Smooth muscle cell (in vitro differentiated cells): ENCODE results near the gene CDK5. TPM values are rescaled to one million over a fixed set of nuclear protein-coding genes. Genes with fewer than 3 reads are reported as not detected.

Experiments
- DNase-seq: peaks from one replicate; lab custom pipeline; 2025; ENCODE audit not compliant: unreplicated experiment; lab: John Stamatoyannopoulos, UW
- H2AFZ ChIP-seq: fragments of 200-600 bp; sonication (generic); 2 replicates; pipeline ENCODE4 v1.6.0; 2016; ENCODE audit warnings: antibody characterized with exemption, low read depth, mild to moderate bottlenecking
- H3F3A ChIP-seq: fragments of 200-600 bp; sonication (generic); 2 replicates; pipeline ENCODE4 v1.6.0; 2017; ENCODE audit warnings: antibody characterized with exemption, low read depth
- H3K27ac ChIP-seq: fragments of 200-600 bp; sonication (generic); 2 replicates; pipeline ENCODE4 v1.5.1; 2016; ENCODE audit warnings: low read depth, mild to moderate bottlenecking
- H3K27me3 ChIP-seq: fragments of 200-600 bp; sonication (generic); 2 replicates; pipeline ENCODE4 v1.6.1; 2016; ENCODE audit warnings: low read depth, mild to moderate bottlenecking
- H3K36me3 ChIP-seq: fragments of 200-600 bp; sonication (generic); 2 replicates; pipeline ENCODE4 v1.5.1; 2016; ENCODE audit warnings: low read depth
- H3K4me1 ChIP-seq: fragments of 200-600 bp; sonication (generic); 2 replicates; pipeline ENCODE4 v1.5.1; 2016; ENCODE audit warnings: low read depth
- H3K4me2 ChIP-seq: fragments of 200-600 bp; sonication (generic); 2 replicates; pipeline ENCODE4 v1.6.0; 2016; ENCODE audit warnings: mild to moderate bottlenecking
- H3K4me3 ChIP-seq: fragments of 200-600 bp; sonication (generic); 2 replicates; pipeline ENCODE4 v1.5.1; 2016; ENCODE audit warnings: mild to moderate bottlenecking
- H3K79me2 ChIP-seq: fragments of 200-600 bp; sonication (generic); 2 replicates; pipeline ENCODE4 v1.6.0; 2016; ENCODE audit warnings: low read depth, mild to moderate bottlenecking
- H3K9ac ChIP-seq: fragments of 200-600 bp; sonication (generic); 2 replicates; pipeline ENCODE4 v1.6.0; 2016; ENCODE audit warnings: low read depth
- H3K9me3 ChIP-seq: fragments of 200-600 bp; sonication (generic); replicated peaks from 2 replicates; pipeline ENCODE4 v1.5.1; 2016; ENCODE audit warnings: low read depth
- H4K20me1 ChIP-seq: fragments of 200-600 bp; sonication (generic); 2 replicates; pipeline ENCODE4 v1.6.0; 2016; ENCODE audit warnings: low read depth
- CTCF ChIP-seq: fragments of 200-600 bp; sonication (generic); IDR thresholded peaks from 2 replicates; pipeline ENCODE4 v1.5.1; 2017; ENCODE audit warnings: borderline replicate concordance, mild to moderate bottlenecking, antibody characterized with exemption; ENCODE audit not compliant: insufficient read depth, poor library complexity, severe bottlenecking
- WGBS: methylation state at CpG from one replicate; pipeline ENCODE4 v1.1.7; 2016; ENCODE audit warnings: low lambda C conversion rate; 5-methylcytosine and 5-hydroxymethylcytosine counted together
- polyA plus RNA-seq: library from polyadenylated mRNA; unstranded; fragments of >200 nt; fragmentation: Nextera tagmentation; extraction: Ambion mirVana; gene quantifications from 2 replicates; pipeline ENCODE4 v1.2.1, GENCODE V29; 2016
- total RNA-seq: library from RNA; depleted of rRNA; stranded (reverse); fragments of >200 nt; gene quantifications from 2 replicates; pipeline ENCODE4 v1.2.3, GENCODE V29; 2014

The CDK5 gene
- total and polyA plus RNA-seq, 2 experiments from 2014 or later, result 22.1 to 36.4 TPM

- Histone ChIP-seq H3K79me2 (no peaks in the 10 kb centered on the region), H3K4me2 (peak overlapping the region; percentile 56), H2AFZ (no peak overlapping the region), H4K20me1 (no peaks in the 10 kb centered on the region), H3F3A (peaks cover 6% of the 10 kb centered on the region), H3K27me3 (no peaks in the 10 kb centered on the region), H3K9me3 (no peaks in the 10 kb centered on the region), H3K4me1 (peaks cover 24% of the 10 kb centered on the region), H3K36me3 (no peaks in the 10 kb centered on the region), H3K27ac (no peak overlapping the region), H3K4me3 (no peak overlapping the region), H3K9ac (no peak overlapping the region)
- DNase-seq, result no peak
- TF ChIP-seq CTCF, result no peak
- WGBS, result 39% methylated on average over 11 of the region's 11 CpGs
These were observed 49.6 kb downstream of the CDK5 start for GRCh38 chr7:151008143-151008510.

GRCh38 chr7:151007469-151007898 lies 50.2 kb downstream of the CDK5 start:
- H4K20me1 ChIP-seq, result no peaks in the 10 kb centered on the region
- peak overlapping the region; percentile 56 for H3K4me2 ChIP-seq
- no peak for DNase-seq
- WGBS, result 42% methylated on average over 7 of the region's 7 CpGs
- peaks cover 6% of the 10 kb centered on the region for H3F3A ChIP-seq
- no peak for TF ChIP-seq CTCF
- H3K79me2 ChIP-seq, result no peaks in the 10 kb centered on the region
- H3K9ac ChIP-seq, result no peak overlapping the region
- no peaks in the 10 kb centered on the region for H3K36me3 ChIP-seq
- H3K4me3 ChIP-seq, result no peak overlapping the region
- H2AFZ ChIP-seq, result no peak overlapping the region
- no peaks in the 10 kb centered on the region for H3K9me3 ChIP-seq
- no peaks in the 10 kb centered on the region for H3K27me3 ChIP-seq
- H3K27ac ChIP-seq, result no peak overlapping the region
- H3K4me1 ChIP-seq, result peaks cover 24% of the 10 kb centered on the region

- Histone ChIP-seq H3K4me3 (no peak overlapping the region), H3F3A (peaks cover 6% of the 10 kb centered on the region), H2AFZ (no peak overlapping the region), H3K4me2 (no peak overlapping the region), H3K9ac (no peak overlapping the region), H3K27ac (no peak overlapping the region), H3K4me1 (peaks cover 24% of the 10 kb centered on the region), H4K20me1 (no peaks in the 10 kb centered on the region), H3K79me2 (no peaks in the 10 kb centered on the region), H3K36me3 (no peaks in the 10 kb centered on the region), H3K27me3 (no peaks in the 10 kb centered on the region), H3K9me3 (no peaks in the 10 kb centered on the region)
- no peak for DNase-seq
- TF ChIP-seq CTCF, result no peak
- WGBS, result 90% methylated on average over 23 of the region's 23 CpGs
These were observed 51.0 kb downstream of the CDK5 start for GRCh38 chr7:151006590-151007300.

GRCh38 chr7:151005566-151005965 lies 52.1 kb downstream of the CDK5 start:
- Histone ChIP-seq H4K20me1 (no peaks in the 10 kb centered on the region), H3K4me3 (no peak overlapping the region), H3K9me3 (no peaks in the 10 kb centered on the region), H2AFZ (no peak overlapping the region), H3K36me3 (no peaks in the 10 kb centered on the region), H3K9ac (no peak overlapping the region), H3K79me2 (no peaks in the 10 kb centered on the region), H3K27ac (no peak overlapping the region), H3K27me3 (no peaks in the 10 kb centered on the region), H3K4me2 (no peak overlapping the region), H3K4me1 (peaks cover 16% of the 10 kb centered on the region), H3F3A (peaks cover 2% of the 10 kb centered on the region)
- no peak for TF ChIP-seq CTCF
- WGBS, result 93% methylated on average over 9 of the region's 9 CpGs
- no peak for DNase-seq
